SK-N-MC (cell line): ENCODE data around the gene ADGRA1.

Experiments used
- DNase-seq: peaks from one replicate; pipeline ENCODE4 v3.0.0-alpha.2; 2011; ENCODE audit warnings: low read depth, low spot score
- H3K27ac ChIP-seq: fragments of 200-600 bp; sonication (generic); 2 replicates; pipeline ENCODE4 v1.5.1; 2016; ENCODE audit warnings: mixed run types
- H3K36me3 ChIP-seq: fragments of 200-600 bp; sonication (generic); 2 replicates; pipeline ENCODE4 v1.6.1; 2017; ENCODE audit warnings: antibody characterized with exemption, low read length, mixed read lengths; ENCODE audit not compliant: insufficient read depth
- H3K4me3 ChIP-seq: fragments of 200-600 bp; sonication (generic); 2 replicates; pipeline ENCODE4 v1.5.1; 2016
- H3K9ac ChIP-seq: fragments of 200-600 bp; sonication (generic); 2 replicates; pipeline ENCODE4 v1.8.0; 2017; ENCODE audit warnings: mixed run types, mixed read lengths; ENCODE audit not compliant: insufficient read length
- H3K9me3 ChIP-seq: fragments of 200-600 bp; sonication (generic); 2 replicates; pipeline ENCODE4 v1.6.1; 2017; ENCODE audit warnings: low read depth, mild to moderate bottlenecking, antibody characterized with exemption, low read length, moderate library complexity, mixed read lengths
- EZH2 ChIP-seq: fragments of 200-600 bp; sonication (generic); IDR thresholded peaks from one replicate; pipeline ENCODE4 v1.6.1; 2017; ENCODE audit warnings: antibody characterized with exemption
- FOXP2 ChIP-seq: optimal IDR thresholded peaks from 2 replicates; pipeline ENCODE3; 2011; ENCODE audit warnings: mild to moderate bottlenecking, moderate library complexity; ENCODE audit not compliant: insufficient read depth; ENCODE audit errors: extremely low read length, control extremely low read depth
- POLR2AphosphoS5 ChIP-seq: IDR thresholded peaks from 2 replicates; pipeline ENCODE4 v1.6.1; 2012; ENCODE audit warnings: mild to moderate bottlenecking, low read depth, low read length, borderline replicate concordance

ADGRA1 gene

DNA sequence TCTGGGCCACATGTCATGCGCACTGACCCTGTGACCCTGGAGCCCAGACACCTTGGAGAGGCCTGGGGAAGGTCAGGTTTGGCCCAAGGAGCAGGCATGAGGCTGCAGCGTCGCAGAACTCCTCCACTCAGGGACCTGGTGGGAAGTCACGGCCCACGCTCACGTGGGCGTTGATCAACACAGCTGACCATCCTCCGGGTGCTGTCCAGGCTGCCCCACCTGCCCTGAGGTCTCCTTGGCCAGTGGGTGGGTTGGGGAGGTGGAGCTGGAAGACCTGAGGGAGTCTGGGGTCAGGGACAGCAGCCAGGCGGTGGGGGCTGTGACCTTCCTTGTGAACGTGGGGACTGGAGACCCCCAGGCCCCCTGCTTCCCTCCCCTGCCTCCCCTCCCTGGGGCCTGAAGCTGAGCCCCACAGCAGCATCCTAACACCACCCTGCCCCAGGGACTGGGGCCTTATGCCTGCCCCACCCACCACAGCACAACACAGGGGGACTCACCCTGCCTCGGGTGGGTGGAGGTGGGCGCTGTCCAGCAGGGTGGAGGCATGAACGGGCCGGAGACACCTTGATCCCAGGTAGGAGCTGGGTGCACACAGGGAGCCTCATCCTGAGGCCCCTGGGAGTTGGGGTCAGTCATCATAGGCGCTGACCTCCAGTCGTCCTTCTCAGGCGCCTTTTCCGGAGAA lies 44.0 kb upstream of the ADGRA1 start:
- Histone ChIP-seq H3K36me3 (no peaks in the 10 kb centered on the region), H3K9ac (no peak overlapping the region), H3K4me3 (no peak overlapping the region), H3K9me3 (no peaks in the 10 kb centered on the region), H3K27ac (no peak overlapping the region)
- DNase-seq = no peak
- TF ChIP-seq EZH2 (no peak), POLR2AphosphoS5 (no peak), FOXP2 (no peak)

DNA sequence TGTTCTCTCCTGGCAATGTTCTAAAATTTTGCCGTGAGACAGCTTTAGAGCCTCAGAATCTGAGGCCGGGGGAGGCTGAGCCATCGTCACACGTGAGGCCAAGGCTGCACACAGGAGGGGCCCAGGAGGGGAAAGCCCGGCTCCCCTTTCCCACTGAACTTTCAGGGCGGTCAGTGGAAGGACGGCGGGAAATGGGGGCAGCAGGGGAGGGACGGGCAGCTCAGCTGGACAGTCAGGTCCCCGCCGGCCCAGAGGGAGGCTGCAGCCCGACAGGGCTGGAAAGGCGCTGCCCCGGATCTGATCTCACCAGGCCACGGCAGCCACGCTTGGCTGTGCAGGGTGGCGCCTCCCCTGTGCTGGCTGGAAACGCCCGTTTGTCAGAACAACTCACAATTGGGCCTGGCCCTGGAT lies 43.3 kb upstream of the ADGRA1 start:
- TF ChIP-seq FOXP2 = no peak
- no peak for TF ChIP-seq POLR2AphosphoS5
- TF ChIP-seq EZH2 = no peak
- Histone ChIP-seq H3K9me3 (no peaks in the 10 kb centered on the region), H3K36me3 (no peaks in the 10 kb centered on the region), H3K4me3 (no peak overlapping the region), H3K27ac (no peak overlapping the region), H3K9ac (no peak overlapping the region)
- DNase-seq = no peak

DNA sequence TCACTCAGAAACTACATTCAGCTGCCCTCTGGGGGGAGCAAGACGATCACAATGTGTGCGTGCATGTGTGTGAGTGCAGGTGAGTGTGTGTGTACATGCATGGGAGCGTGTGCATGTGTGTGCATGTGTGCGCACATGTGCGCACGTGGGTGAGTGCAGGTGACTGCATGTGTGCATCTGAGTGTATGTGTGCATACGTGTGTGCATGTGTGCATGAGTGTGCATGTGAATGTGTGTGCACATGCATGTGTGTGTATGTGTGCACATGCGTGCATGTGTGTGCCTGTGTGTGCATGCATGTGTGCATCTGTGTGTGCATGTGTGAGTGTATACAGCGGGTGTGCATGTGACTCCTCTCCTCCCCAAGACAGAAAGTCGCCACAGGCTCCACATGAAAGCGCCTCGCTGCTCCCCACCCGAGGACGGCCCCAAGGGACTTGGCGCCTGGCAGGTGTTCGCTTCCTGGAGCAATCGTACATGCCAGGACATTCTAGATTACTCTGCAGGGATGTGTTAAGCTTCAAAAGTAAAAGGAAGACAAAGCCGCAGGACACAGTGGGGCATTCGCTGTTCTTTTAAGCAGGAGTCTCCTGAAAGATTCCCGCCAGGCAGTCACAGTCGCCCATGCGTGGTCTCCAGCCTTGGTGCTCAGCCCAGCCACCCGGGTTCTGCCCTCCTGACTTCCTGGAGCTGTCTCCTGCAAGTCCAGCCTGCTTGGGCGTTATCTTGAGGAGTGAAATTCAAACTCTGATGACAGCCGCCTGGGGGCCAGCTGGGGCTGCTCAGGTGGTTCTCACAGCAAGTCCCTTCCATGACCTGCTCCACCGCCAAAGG lies 42.0 kb upstream of the ADGRA1 start:
- no peaks in the 10 kb centered on the region for H3K9me3 ChIP-seq
- H3K27ac ChIP-seq = no peak overlapping the region
- H3K9ac ChIP-seq = no peak overlapping the region
- no peaks in the 10 kb centered on the region for H3K36me3 ChIP-seq
- no peak overlapping the region for H3K4me3 ChIP-seq
- no peak for TF ChIP-seq FOXP2
- no peak for TF ChIP-seq EZH2
- no peak for TF ChIP-seq POLR2AphosphoS5
- no peak for DNase-seq

GRCh38 chr10:133046390-133046765 lies 41.3 kb upstream of the ADGRA1 start:
- H3K9me3 ChIP-seq = no peaks in the 10 kb centered on the region
- H3K4me3 ChIP-seq = no peak overlapping the region
- H3K36me3 ChIP-seq = no peaks in the 10 kb centered on the region
- no peak overlapping the region for H3K9ac ChIP-seq
- no peak for DNase-seq
- no peak overlapping the region for H3K27ac ChIP-seq
- TF ChIP-seq EZH2 (no peak), POLR2AphosphoS5 (no peak), FOXP2 (no peak)

GRCh38 chr10:133047526-133048123 lies 40.1 kb upstream of the ADGRA1 start:
- DNase-seq = no peak
- Histone ChIP-seq H3K9me3 (no peaks in the 10 kb centered on the region), H3K4me3 (no peak overlapping the region), H3K36me3 (no peaks in the 10 kb centered on the region), H3K9ac (no peak overlapping the region), H3K27ac (no peak overlapping the region)
- TF ChIP-seq FOXP2 (no peak), EZH2 (no peak), POLR2AphosphoS5 (no peak)

- TF ChIP-seq POLR2AphosphoS5 (no peak), FOXP2 (no peak), EZH2 (no peak)
- no peak overlapping the region for H3K4me3 ChIP-seq
Observed at GRCh38 chr10:133048266-133048665, 39.5 kb upstream of the ADGRA1 start.

GRCh38 chr10:133048926-133049325 lies 38.8 kb upstream of the ADGRA1 start:
- Histone ChIP-seq H3K36me3 (no peaks in the 10 kb centered on the region), H3K27ac (no peak overlapping the region), H3K4me3 (no peak overlapping the region), H3K9ac (no peak overlapping the region), H3K9me3 (no peaks in the 10 kb centered on the region)
- no peak for TF ChIP-seq FOXP2
- TF ChIP-seq POLR2AphosphoS5 = no peak
- no peak for TF ChIP-seq EZH2
- no peak for DNase-seq

More at GRCh38 chr10:133048266-133048665, 39.5 kb upstream of the ADGRA1 start:
- no peaks in the 10 kb centered on the region for H3K9me3 ChIP-seq
- no peak overlapping the region for H3K9ac ChIP-seq
- H3K27ac ChIP-seq = no peak overlapping the region
- H3K36me3 ChIP-seq = no peaks in the 10 kb centered on the region
- no peak for DNase-seq

GRCh38 chr10:133049639-133050038 lies 38.1 kb upstream of the ADGRA1 start:
- Histone ChIP-seq H3K9me3 (no peaks in the 10 kb centered on the region), H3K27ac (no peak overlapping the region), H3K9ac (no peak overlapping the region), H3K36me3 (no peaks in the 10 kb centered on the region), H3K4me3 (no peak overlapping the region)
- TF ChIP-seq EZH2 = no peak
- no peak for TF ChIP-seq POLR2AphosphoS5
- no peak for TF ChIP-seq FOXP2
- no peak for DNase-seq
